Endometrium (tissue), 2 donors: ENCODE results near the gene IGSF9.
"Not testable (repeated sequence)": the region's sequence is repeated elsewhere in the genome, so short reads cannot be mapped to it uniquely, and the experiment has no call there.

Source experiments
- FAIRE-seq: peaks from 2 replicates; lab custom pipeline; 2012; peaks lifted over from hg19 to GRCh38; lab: Jason Lieb, UNC
- donor health status: control.
- donor health status: control.

Gene IGSF9

DNA sequence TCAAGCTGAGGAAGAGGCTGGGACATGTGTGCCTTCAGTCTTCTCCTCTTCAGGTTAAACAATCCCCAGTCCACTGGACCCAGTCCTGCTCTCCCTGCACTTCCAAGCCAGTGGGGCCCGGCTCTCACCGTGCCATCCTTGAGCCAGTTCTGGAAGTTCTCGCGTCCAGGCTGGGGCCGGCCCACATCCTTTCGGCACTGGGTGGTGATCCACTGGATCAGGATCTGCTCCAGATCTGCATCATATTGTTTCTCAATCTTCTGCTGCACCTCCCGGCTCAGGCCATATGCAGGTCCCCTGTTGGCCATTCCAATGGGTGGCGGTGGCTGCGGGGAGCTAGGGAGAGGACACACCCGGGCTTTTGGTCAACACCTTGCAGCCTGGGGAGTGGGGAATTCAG, 25.2 kb downstream of the IGSF9 start:
- FAIRE-seq: no peak

DNA sequence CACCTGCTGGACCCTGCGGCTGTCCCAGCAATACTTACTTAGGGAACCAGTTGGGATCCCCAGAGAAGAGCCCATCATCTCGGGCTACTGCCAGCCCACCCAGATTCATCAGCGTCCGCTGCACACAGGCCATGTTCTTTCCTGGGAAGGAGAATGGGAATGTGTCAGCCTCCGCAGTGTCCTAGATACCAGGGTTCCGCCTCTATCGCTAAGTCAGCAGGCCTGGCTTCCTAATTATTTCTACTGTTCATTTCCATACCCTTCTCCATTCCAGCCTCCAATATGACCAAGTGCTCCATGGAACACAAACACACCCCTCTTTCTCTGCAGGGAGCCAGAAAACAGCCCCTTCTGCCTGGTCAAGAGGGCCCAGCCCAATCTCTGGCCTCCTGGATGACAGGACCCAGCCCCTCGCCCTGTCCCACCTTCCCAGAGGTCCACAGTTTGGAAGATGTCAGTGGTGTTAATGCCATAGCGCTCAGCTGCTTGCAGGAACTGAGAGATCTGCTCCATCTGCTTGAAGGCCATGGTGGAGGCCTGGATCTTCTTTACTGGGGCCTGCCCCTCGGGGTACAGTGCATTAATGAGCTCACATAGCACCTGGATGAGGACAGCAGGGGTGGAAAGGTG, 26.1 kb downstream of the IGSF9 start:
- no peak for FAIRE-seq

DNA sequence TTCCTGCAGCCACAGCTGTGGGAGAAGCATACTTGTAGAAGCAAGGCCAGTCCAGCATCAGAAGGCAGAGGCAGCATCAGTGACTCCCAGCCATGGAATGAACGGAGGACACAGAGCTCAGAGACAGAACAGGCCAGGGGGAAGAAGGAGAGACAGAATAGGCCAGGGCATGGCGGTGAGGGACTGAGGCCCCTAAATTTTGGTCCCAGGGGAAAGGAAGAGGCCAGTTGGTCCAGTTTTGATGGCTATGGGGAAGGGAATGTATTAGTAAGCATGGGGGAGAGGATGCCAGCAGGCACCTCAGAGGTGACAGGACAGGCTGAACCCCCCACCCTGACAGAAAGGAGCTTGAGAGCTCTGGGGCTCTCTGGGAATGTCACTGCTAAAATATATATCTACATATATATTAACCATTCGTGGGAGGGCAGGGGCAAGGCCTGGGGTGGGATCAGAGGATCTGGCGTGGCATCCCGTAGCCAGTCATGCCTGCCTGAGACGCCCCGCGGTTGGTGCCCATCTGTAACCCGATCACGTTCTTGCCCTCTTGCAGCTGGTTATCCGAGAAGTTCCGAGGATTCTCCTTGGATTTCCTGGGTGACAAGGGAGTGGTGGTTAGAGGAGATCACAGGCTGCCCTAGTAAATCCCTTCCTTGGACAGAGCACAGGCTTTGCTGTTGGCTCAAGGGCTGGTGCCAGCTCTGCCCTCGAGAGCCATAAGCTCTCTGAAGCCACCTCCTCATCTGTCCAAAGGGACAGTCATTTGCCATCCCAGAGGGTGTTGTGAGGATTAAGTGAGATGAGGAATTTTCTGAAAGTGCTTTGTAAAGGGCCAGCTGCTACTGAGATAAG, 26.8 kb downstream of the IGSF9 start:
- no peak for FAIRE-seq

DNA sequence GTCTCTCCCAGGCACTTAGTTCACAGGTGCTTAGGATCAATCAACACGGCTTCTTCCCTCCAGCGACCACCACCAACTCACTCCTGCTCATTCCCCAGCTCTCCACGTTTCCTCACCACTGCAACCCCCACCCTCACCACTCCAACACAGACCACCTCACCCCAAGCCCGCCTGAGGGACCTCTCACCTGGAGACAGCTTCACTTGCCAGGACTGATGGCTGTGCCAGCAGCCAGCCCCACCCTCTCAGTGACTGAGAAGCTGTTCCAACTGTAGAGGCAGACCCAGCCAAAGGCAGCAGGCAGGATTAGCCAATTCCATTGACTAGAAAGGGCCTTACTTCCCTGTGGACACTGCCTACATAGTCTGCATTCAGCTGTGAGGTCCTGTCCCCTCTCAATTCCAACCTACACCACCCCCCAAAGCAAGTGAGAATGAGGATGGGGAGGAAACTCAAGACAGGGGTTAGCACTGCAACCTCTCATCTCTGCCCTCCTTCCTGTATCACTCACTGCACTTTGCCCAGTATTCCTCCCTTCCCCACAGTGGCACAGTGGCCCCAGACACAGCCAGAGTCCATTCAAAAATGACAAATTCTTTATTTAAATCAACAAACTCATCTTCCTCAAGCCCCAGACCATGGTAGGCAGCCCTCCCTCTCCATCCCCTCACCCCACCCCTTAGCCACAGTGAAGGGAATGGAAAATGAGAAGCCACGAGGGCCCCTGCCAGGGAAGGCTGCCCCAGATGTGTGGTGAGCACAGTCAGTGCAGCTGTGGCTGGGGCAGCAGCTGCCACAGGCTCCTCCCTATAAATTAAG, 27.7 kb downstream of the IGSF9 start:
- FAIRE-seq: no peak

DNA sequence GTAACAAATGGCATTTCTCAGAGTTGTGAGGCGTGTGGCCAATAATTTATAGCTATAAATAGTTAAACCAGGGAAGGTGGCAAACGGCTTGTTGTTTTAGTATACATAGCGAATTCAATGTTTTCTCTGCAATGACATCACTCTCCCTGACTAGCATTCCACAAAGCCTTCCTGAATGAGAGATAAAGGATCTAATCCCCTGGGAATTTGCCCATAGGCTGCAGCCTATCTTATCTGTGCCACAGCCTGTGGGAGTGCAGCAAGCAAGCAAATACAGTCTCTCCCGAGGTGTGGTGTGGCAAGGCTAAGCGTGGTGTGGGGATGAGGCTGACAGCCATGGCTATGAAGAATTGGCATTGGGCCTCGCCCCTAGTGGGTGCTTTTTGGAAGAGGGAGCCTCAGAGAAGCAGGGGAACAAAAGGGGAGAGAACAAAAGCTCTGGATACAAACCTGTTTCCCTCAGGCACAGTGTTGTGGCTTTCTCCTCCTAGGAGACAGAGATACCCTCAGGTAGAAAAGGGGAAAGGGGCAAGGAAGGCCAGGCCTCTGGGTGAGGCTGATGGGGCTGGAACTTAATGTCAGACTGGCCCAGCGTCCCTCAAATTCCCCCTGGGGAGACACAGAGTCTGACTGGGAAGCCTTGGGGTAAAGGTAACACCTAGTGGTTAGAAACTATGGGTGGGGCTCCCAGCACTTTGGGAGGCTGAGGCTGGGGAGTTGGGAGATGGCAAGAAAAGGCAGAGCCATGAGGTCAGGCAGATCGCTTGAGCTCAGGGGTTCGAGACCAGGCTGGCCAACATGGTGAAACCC, 29.0 kb downstream of the IGSF9 start:
- no peak for FAIRE-seq

DNA sequence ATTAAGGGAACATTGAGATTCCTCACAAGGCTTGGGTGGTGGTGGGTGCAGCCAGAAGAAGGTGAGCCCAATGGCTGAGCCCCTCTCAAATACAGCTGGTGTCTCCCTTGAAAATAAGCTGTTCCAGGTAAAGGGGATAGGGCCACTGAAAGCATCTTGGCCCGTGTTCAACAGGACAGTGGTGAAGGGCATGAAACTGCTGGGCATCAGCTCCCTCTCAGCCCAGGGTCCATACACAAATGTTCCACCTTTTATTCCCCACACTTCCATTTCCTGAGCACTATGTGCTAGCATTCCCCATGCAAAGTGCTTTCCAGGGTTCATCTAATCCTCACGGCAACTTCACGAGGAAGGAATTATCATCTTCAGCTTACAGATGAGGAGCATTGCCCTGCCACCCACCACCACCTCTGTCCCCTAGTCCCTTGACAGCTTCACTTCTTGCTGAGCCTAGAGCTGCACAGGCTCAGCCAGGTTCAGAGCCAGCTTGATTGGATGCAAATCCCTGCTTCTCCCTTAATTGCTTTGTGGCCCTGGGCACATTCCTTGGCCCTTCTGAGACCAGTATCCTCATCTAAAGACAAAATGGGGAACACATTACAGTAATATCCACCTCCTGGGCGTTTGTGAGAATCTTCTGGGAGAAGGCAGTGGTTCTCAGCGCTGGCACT, 29.7 kb downstream of the IGSF9 start:
- FAIRE-seq: no peak

DNA sequence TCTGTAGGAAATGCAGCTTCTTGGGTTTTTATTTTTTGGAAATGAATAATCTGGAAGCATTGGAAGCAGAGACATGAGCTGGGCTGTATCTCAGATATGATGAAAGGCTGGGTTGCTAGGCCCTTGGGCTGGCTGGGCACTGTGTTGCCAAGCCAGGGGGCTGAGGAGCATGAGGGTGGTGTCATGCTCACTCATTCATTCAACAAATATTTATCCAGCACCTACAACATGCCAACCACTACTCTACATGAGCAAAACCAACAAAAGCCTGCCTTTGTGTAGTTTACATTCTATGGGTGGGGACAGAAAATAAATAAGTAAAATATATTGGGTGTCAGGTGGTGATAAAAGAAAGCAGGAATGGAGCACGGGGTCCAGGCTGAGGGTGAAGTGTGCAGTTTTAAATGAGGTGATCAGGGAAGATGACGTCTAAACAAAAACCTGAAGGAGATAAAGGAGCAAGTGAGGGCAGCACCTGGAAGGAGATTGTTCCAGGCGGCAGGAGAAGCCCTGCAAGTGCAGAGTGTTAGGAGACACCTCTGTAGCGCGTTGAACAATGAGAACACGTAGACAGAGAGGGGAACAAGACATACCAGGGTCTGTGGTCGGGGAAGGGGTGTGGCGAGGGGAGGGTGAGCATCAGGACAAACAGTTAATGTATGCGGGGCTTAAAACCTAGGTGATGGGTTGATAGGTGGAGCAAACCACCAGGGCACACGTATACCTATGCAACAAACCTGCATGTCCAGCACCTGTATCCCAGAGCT, 31.0 kb downstream of the IGSF9 start:
- no peak for FAIRE-seq

DNA sequence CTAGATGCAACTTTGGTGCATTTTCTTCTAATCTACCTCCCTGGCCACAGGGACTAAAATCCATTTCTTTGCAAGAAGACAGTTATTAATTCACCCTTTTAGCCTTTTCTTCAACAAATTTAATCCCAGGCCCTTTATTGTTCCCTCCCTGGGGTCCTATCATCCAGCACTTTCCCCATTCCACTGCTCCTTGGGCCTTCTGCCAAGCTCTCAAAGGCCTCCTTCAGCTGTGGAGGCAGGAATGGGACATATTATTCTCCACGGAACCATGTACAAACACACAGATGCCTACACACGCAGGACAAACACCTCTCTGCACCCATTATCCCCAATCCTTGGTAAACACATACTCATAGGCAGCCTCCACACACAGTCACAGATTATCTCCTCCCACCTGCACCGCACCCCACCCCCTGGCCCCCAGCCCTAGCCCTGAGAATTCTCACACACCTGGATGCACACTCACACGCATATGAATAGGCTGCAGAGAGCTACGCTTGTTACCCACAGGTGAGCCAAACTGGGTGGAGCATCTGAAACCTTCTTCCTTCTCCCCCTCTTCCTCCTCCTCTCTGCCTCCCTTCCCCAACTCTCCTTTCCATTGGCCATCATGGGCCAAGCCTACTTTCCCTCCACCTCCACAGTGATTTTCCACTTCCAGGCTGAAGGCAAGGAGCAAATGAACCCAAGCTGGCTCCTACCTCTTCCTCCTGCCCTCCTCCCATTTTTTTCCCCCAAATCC, 31.8 kb downstream of the IGSF9 start:
- no peak for FAIRE-seq

DNA sequence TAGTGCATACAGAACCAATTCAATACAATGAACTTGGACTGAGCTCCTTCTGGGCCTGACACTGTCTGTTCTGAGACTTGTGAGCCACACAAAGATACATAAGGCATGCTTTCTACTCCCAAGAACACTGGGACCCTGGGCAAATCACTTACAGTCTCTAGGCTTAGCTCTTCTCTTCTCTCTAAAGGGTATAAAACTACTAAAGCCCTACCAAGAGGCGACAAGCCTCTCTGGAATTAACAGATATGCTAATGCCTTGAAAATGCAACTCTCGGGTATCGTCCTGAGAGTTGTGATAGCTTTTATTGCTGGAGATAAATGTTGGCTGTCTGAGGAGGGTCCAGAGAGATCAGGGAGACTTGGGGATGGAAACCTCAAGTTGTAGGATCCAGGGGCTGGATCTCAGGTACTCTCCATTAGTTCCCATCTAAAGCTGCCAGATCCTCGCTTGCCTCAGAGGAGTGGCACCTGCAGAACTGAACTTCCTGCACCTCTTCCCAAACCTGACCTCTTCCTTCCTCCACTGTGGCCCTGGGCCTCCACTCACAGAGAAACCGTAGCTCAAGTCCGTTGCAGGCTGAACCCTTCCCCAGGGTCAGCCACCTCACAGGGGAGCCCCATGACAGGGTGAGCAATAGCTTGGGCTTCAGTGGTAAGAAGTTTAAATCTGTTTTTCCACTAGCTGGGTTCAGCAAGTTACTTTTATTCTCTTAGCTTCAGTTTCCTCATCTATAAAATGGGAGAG, 33.9 kb downstream of the IGSF9 start:
- no peak for FAIRE-seq

DNA sequence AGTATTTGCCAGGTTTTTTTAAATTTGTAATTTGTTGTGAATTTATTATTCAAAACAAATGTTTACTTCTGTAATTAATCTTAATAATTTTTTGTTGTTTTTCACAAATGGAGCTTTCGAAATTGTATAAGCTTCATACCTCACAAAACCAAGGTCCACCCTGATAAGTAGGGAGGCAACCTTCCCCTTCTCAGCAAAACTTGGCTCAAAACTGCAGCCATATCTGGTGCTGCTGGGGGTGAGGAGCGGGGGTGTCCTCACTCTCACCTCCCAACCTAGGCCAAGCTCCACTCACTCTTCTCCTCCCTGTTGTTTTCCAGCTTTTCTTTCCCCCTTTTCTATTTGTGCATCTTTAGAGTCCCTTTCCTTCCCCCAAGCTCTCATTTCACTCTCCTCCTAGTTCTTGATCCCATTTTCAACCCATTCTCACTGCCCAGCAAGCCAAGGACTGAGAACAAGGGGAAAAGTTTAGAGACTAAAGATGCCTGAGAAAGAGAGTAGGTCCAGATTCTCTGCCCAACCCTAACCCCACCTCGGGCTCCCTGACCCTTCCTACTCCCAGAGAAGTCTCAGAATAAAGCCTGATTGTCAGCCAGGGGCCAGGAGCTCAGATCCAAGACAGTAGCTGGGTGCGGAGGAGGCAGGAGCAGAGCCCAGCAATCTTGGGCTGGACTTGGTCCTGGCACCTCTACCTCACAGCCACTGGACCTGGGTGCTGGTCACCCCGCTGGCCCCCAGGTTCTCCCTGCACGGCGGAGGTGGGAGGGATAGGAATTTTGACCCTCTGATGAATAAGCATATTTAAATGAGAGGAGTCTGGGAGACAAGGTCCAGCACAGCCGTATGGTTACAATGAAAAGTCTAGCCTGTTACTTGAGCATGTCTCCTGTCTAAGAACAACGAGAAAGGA, 37.1 kb downstream of the IGSF9 start:
- FAIRE-seq: no peak

DNA sequence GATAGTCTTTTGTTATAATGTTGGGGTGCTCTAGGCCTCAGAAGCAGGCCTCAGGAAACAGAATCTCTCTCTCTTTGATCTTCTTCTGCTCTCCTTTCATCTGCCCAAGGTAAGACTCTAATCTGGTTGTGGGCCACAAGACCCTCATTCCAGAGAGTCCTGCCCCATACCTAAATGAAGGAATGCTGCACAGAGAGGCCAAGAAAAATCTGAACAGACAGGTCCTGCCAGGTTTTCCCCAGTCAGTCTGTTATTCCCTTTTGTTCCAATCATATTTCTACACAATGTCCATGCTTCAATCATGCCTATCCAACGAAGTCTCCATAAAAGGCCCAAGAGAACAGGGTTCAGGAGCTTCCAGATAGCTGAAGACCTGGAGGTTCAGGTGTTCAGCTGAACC, 38.5 kb downstream of the IGSF9 start:
- no peak for FAIRE-seq

DNA sequence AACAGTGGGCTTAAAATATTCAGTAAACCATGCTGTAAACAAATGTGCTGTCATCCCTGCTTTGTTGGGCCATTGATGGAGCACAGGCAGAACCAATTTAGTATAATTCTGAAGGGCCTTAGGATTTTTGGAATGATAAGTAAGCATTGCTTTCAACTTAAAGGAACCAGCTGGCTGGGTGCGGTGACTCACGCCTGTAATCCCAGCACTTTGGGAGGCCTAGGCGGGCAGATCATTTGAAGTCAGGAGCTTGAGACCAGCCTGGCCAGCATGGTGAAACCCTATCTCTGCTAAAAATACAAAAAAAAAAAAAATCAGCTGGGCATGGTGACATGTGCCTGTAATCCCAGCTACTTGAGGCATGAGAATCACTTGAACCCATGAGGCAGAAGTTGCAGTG, 41.4 kb downstream of the IGSF9 start:
- not testable (repeated sequence) for FAIRE-seq

DNA sequence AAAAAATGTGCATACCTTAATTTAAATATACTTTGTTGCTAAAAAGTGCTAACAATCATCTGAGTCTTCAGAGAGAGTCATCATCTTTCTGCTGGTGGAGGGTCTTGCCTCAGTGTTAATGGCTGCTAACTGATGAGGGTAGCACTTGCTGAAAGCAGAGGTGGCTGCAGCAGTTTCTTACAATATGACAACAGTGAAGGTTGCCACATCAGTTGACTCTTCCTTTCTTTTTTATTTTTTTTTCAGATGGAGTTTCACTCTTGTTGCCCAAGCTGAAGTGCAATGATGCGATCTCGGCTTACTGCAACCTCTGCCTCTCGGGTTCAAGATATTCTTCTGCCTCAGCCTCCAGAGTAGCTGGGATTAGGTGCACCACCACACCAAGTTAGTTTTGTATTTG, 42.9 kb downstream of the IGSF9 start:
- FAIRE-seq: no peak

DNA sequence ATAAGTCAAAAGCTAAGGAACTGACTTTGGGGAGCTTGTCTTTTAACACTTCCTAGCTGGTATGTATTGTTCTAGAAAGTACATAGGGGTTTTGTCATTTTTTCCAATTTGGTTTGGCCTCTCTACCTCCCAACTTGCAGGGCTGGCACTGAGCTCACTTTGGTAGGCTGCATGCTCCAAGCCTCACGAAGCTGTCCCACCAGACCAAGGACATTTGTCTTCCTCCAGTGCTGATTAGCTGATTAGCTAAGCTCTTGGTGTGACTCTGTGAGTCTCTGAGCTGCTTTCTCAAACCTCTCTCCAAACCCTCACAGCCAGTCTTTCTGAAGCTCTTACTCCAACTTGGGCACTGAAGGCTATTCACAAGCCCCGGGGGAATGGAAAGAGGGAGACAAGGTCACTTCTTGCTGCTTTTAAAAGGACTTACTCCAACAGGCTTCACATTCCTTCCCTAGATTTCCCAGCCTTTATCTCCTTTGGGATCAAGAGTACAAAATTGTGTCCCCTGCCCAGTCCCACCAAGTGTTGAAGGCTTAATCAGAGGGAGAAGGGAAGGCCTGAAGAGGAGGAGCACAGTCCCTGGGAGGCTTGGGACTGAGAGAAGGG, 44.6 kb downstream of the IGSF9 start:
- no peak for FAIRE-seq

DNA sequence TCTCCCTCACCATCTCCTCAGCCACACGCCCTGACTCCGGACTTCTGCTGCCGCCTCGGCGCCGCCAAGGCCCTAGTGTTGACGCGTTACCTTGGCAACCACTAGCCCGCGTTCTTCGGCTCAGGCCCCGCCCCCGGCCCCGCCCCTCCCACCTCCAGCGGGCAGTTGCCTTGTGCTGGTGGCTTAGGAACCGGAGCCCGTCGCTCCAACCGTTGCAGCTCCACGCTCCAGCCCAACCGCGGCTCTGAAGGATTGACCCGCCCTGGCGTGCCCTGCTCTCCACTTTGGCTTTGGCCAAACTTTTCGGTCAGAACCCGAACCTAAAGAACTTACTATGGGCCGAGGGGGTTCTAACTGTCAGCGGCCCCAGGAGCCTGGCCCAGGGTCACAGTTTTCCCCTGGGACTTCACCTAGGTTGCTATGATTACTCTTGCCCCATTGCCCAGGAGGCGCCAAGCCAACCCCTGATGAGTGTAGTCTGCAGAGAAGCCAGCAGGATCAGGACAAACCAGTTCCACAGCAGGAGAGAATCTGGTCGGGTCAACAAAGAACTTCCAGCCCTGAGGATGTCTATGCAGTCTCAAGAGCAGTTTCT, 45.2 kb downstream of the IGSF9 start, which contains the start of gene CFAP45:
Gene CFAP45 (minus strand): TSS at position 80 of the 595 bp plus-strand sequence. CDS start 67 bp downstream, at position 13.
- FAIRE-seq: no peak

DNA sequence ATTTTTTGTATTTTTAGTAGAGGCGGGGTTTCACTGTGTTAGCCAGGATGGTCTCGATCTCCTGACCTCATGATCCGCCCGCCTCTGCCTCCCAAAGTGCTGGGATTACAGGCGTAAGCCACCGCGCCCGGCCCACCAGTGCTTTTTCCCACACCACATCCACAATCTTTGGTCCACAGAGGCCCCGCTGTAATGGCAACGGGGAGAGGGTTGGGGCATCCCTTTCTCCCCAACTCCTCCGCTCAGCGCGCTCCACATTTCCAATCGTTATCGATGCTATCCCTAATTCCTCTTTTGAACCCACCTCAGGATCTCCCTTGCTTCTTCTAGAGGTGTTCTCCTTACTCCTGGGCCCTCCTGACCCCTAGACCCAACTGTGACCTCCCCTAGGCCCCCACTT, 45.8 kb downstream of the IGSF9 start:
- FAIRE-seq: not testable (repeated sequence)

DNA sequence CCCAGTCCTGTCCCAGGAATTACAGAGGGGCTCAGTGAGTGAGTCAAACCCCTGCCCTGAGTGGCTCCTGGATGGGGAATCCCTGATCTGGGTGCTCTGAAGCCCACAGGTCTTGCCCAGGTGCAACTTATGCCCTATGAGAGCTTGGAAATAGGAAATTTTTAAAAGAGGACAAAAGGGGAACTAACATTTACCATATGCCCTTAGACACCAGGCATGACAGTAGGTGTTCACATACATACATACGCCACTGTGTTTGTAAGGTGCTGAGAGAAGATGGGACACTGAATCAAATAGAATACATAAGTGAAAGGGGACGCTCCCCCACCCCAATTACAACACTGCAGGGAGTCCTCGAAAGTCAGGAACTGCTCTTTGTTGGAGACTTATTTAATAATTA, 46.9 kb downstream of the IGSF9 start:
- no peak for FAIRE-seq
